Adrenal gland (tissue), 5 donors: ENCODE results near the gene PDCD11.
"Not testable (repeated sequence)": the region's sequence is repeated elsewhere in the genome, so short reads cannot be mapped to it uniquely, and the experiment has no call there.

Experiments used
- CTCF ChIP-seq, 6 experiments: fragments of 450-650 bp in 4 of 6; fragments of 200-600 bp in 2 of 6; sonication (generic) in 1 of 6; IDR thresholded peaks; 1 replicate in 5 of 6; 2 replicates in 1 of 6; pipeline versions ENCODE4 v1.5.1 to v1.8.0; 2016 to 2021; ENCODE audit warnings: antibody characterized with exemption in 6 of 6, mild to moderate bottlenecking in 2 of 6, moderate library complexity in 1 of 6
- POLR2A ChIP-seq, 2 donors: fragments of 450-650 bp; IDR thresholded peaks; one replicate each; pipeline ENCODE4 v1.6.1; 2017; ENCODE audit warnings: antibody characterized with exemption in 2 of 2, mild to moderate bottlenecking in 2 of 2, moderate library complexity in 1 of 2
- donor health status: DM: no; HTN: no; CAD: no.

- TF ChIP-seq CTCF, POLR2A (IDR thresholded peaks at IDR 0.05): not testable (repeated sequence)
Observed at GRCh38 chr10:103417148-103417469, 20.7 kb downstream of the PDCD11 start.
